ENCODE measurements around the gene GRM4.

The GRM4 gene

GRCh38 chr6:34004706-34005105 lies 141.2 kb downstream of the GRM4 start:
- Histone ChIP-seq H3K9ac (ENCODE audit: low read depth, low read length, poor library complexity, severe bottlenecking) (no peak overlapping the region), H3K36me3 (ENCODE audit: insufficient read depth, low read length) (no peaks in the 10 kb centered on the region), H3K27me3 (ENCODE audit: insufficient read depth, low read length, poor library complexity, severe bottlenecking) (no peaks in the 10 kb centered on the region), H4K20me1 (ENCODE audit: insufficient read depth, low read length, poor library complexity, severe bottlenecking) (no peaks in the 10 kb centered on the region), H3F3A (ENCODE audit: low read depth) (no peaks in the 10 kb centered on the region), H3K9me2 (replicated peaks; ENCODE audit: low read depth, low read length) (no peaks in the 10 kb centered on the region), H3K9me3 (ENCODE audit: insufficient read depth, low read depth, low read length) (no peaks in the 10 kb centered on the region), H3K4me1 (ENCODE audit: insufficient read depth, low read length, poor library complexity, severe bottlenecking) (peaks cover 6% of the 10 kb centered on the region), H2AFZ (ENCODE audit: low read length) (no peak overlapping the region), H3K4me3 (ENCODE audit: low read length, poor library complexity, severe bottlenecking) (no peak overlapping the region), H3K4me2 (ENCODE audit: low read depth, low read length, poor library complexity, severe bottlenecking) (no peak overlapping the region), H3K79me2 (ENCODE audit: insufficient read depth, low read length) (no peaks in the 10 kb centered on the region)
- TF ChIP-seq EZH2phosphoT487 (IDR thresholded peaks at IDR 0.05; ENCODE audit: borderline replicate concordance) (no peak), CTCF (conservative IDR thresholded peaks at IDR 0.05; ENCODE audit: low read length) (no peak)

- no peak overlapping the region for H3K9ac ChIP-seq (ENCODE audit: low read depth, low read length, poor library complexity, severe bottlenecking)
- H3K9me3 ChIP-seq (ENCODE audit: insufficient read depth, low read depth, low read length), result no peaks in the 10 kb centered on the region
- no peak overlapping the region for H2AFZ ChIP-seq (ENCODE audit: low read length)
- H3K9me2 ChIP-seq (replicated peaks; ENCODE audit: low read depth, low read length), result no peaks in the 10 kb centered on the region
- no peaks in the 10 kb centered on the region for H3K36me3 ChIP-seq (ENCODE audit: insufficient read depth, low read length)
- H3K27me3 ChIP-seq (ENCODE audit: insufficient read depth, low read length, poor library complexity, severe bottlenecking), result no peaks in the 10 kb centered on the region
- no peaks in the 10 kb centered on the region for H3K79me2 ChIP-seq (ENCODE audit: insufficient read depth, low read length)
- no peaks in the 10 kb centered on the region for H3F3A ChIP-seq (ENCODE audit: low read depth)
- no peak overlapping the region for H3K4me2 ChIP-seq (ENCODE audit: low read depth, low read length, poor library complexity, severe bottlenecking)
- H3K4me1 ChIP-seq (ENCODE audit: insufficient read depth, low read length, poor library complexity, severe bottlenecking), result peaks cover 6% of the 10 kb centered on the region
- H4K20me1 ChIP-seq (ENCODE audit: insufficient read depth, low read length, poor library complexity, severe bottlenecking), result no peaks in the 10 kb centered on the region
- no peak overlapping the region for H3K4me3 ChIP-seq (ENCODE audit: low read length, poor library complexity, severe bottlenecking)
- TF ChIP-seq CTCF (conservative IDR thresholded peaks at IDR 0.05; ENCODE audit: low read length), result no peak
- no peak for TF ChIP-seq EZH2phosphoT487 (IDR thresholded peaks at IDR 0.05; ENCODE audit: borderline replicate concordance)
These were observed 141.9 kb downstream of the GRM4 start for GRCh38 chr6:34003962-34004361.

DNA sequence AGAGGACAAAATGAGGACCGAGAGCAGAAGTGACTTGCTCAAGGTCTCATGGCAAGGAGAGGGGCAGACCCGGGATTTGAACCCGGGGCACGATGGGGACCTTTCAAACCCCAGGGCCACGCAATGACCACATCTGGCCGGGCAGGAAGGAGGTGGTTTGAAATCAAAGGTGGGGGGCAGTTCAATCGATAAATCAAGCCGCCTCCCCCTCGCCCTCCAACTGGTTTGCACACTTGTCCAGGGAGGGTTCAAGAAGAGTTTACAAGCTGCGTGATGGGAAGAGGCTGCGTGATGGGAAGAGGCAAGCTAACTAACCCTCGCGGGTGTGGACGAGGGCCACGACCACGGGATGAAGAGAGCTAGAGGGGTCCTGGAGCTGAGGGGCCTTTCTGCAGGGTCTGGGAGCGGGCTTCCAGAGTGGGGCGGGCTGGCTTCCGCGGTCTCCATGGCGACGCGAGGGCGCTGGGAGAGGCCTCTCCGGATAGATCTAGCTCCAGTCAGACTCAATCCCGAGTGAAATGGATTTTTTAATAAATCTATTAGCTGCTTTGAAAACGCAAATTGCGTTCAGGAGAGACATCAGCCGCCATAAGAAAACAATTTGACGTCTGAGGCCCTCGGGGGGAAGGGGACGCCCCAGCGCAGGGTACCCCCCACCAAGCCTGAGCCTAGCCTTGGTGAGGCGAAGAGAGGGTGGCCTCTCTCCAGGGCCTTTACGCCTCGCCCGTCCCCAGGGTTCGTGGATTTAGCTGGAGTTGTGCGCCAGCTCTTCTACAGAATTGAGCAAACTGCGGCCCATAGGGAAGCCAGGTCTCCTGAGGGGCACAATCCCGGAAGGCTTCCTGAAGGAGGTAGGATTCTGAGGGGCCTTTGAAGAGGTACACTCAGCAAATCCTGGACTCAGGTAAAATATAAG lies 143.9 kb downstream of the GRM4 start:
- H3K9ac ChIP-seq (ENCODE audit: low read depth, low read length, poor library complexity, severe bottlenecking), result no peak overlapping the region
- H3K4me2 ChIP-seq (ENCODE audit: low read depth, low read length, poor library complexity, severe bottlenecking), result no peak overlapping the region
- H3K4me3 ChIP-seq (ENCODE audit: low read length, poor library complexity, severe bottlenecking), result no peak overlapping the region
- no peaks in the 10 kb centered on the region for H3F3A ChIP-seq (ENCODE audit: low read depth)
- H3K79me2 ChIP-seq (ENCODE audit: insufficient read depth, low read length), result no peaks in the 10 kb centered on the region
- no peaks in the 10 kb centered on the region for H4K20me1 ChIP-seq (ENCODE audit: insufficient read depth, low read length, poor library complexity, severe bottlenecking)
- H3K9me3 ChIP-seq (ENCODE audit: insufficient read depth, low read depth, low read length), result no peaks in the 10 kb centered on the region
- no peaks in the 10 kb centered on the region for H3K36me3 ChIP-seq (ENCODE audit: insufficient read depth, low read length)
- TF ChIP-seq CTCF (conservative IDR thresholded peaks at IDR 0.05; ENCODE audit: low read length) (no peak), EZH2phosphoT487 (IDR thresholded peaks at IDR 0.05; ENCODE audit: borderline replicate concordance) (no peak)
- no peaks in the 10 kb centered on the region for H3K9me2 ChIP-seq (replicated peaks; ENCODE audit: low read depth, low read length)
- H3K27me3 ChIP-seq (ENCODE audit: insufficient read depth, low read length, poor library complexity, severe bottlenecking), result no peaks in the 10 kb centered on the region
- H3K4me1 ChIP-seq (ENCODE audit: insufficient read depth, low read length, poor library complexity, severe bottlenecking), result peaks cover 6% of the 10 kb centered on the region
- no peak overlapping the region for H2AFZ ChIP-seq (ENCODE audit: low read length)
